LNCAP (cell line): Measurements from ENCODE around the gene ZP1.

Experiments used
- CTCF ChIP-seq: fragments of 450-650 bp; IDR thresholded peaks from 2 replicates; pipeline ENCODE4 v1.5.1; 2017; ENCODE audit warnings: mild to moderate bottlenecking

Gene ZP1

GRCh38 chr11:60860943-60861342, 6.4 kb upstream of the ZP1 start:
- no peak for TF ChIP-seq CTCF

- TF ChIP-seq CTCF, result no peak
These were observed 5.2 kb upstream of the ZP1 start for GRCh38 chr11:60862171-60862570.

GRCh38 chr11:60863550-60864521, 3.5 kb upstream of the ZP1 start:
- TF ChIP-seq CTCF, result no peak

GRCh38 chr11:60864856-60865513, 2.4 kb upstream of the ZP1 start:
- no peak for TF ChIP-seq CTCF

GRCh38 chr11:60867871-60868681, 734 bp downstream of the ZP1 start:
- no peak for TF ChIP-seq CTCF

- TF ChIP-seq CTCF, result no peak
These were observed 1.5 kb downstream of the ZP1 start for GRCh38 chr11:60868682-60869450.

- TF ChIP-seq CTCF, result no peak
These were observed 2.1 kb downstream of the ZP1 start for GRCh38 chr11:60869451-60869825.
